ENCODE data around the gene LRRC8C.

DNA sequence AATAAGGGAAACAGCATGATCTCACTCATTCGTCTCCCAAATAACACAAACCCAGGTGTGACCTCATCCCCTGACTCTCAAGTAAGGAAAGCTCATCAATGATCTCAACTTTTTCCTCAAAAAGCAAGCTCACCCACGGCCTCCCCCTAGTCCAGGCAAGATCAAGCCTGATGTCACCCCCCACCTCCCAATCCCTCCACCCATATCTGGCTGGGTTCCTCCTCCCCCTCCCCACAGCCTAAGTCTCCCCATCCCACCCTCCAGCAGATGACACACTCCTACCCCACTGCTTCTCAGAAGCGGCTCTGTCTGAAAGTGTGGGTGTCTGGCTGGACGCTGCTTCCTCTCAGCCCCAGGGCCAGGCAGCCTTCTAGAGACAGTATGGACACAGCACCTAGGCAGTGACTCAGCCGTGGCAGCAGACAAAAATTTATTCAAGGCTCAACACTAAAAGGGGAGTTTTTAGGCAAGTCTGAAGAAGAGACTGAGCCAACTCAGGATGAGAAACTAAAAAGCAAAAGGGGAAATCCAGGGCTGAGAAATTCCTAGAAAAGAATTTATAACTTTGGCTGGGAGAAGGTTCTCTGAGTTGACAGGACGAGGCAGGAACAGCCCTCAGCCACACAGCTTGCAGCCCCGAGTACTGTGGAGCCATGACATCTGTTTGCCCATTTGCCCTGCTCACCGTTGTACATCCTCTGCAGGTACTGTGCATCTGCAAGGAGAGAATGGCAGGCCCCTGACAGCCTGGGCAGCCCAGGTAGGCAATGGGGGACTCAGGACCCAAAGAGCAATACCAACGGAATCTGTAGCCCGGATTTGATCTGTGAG, 106.3 kb downstream of the LRRC8C start:
- TF ChIP-seq SPI1 (IDR thresholded peaks at IDR 0.05; ENCODE audit: low read depth, low read length) (no peak), POLR2A (IDR thresholded peaks at IDR 0.05; ENCODE audit: low read depth, low read length) (no peak), POLR2AphosphoS5 (IDR thresholded peaks at IDR 0.05; ENCODE audit: low read depth, low read length) (no peak), PAX5 (IDR thresholded peaks at IDR 0.05; ENCODE audit: insufficient read depth, low read length, severe bottlenecking) (no peak), TAF1 (IDR thresholded peaks at IDR 0.05; ENCODE audit: low read depth, low read length) (no peak)

All from GM12891 (cell line).